ENCODE results near the gene SYNGAP1.

SYNGAP1 gene

GRCh38 chr6:33405386-33405940 lies 14.4 kb upstream of the SYNGAP1 start:
- no peak for DNase-seq

GRCh38 chr6:33406126-33406525 lies 13.7 kb upstream of the SYNGAP1 start:
- DNase-seq: no peak

GRCh38 chr6:33407132-33407718 lies 12.6 kb upstream of the SYNGAP1 start:
- DNase-seq: no peak

- peak; percentile 98 for DNase-seq
Observed at GRCh38 chr6:33410050-33410710, 9.7 kb upstream of the SYNGAP1 start.

- peak; percentile 89 for DNase-seq
Observed at GRCh38 chr6:33410711-33411631, 8.9 kb upstream of the SYNGAP1 start, which contains the start of gene PHF1. TSS of gene PHF1 (plus strand) at chr6:33411014. CDS start at chr6:33412264, 1,250 bp downstream.

- no peak for DNase-seq
Observed at GRCh38 chr6:33411632-33412005, 8.2 kb upstream of the SYNGAP1 start.

- DNase-seq: no peak
Observed at GRCh38 chr6:33412140-33413009, 7.5 kb upstream of the SYNGAP1 start.

- no peak for DNase-seq
Observed at GRCh38 chr6:33413241-33414120, 6.4 kb upstream of the SYNGAP1 start.

GRCh38 chr6:33414592-33415271 lies 5.1 kb upstream of the SYNGAP1 start:
- no peak for DNase-seq

- no peak for DNase-seq
Observed at GRCh38 chr6:33415831-33416230, 4.0 kb upstream of the SYNGAP1 start.

GRCh38 chr6:33416386-33417127 lies 3.3 kb upstream of the SYNGAP1 start:
- no peak for DNase-seq

GRCh38 chr6:33417128-33417902 lies 2.5 kb upstream of the SYNGAP1 start:
- no peak for DNase-seq

GRCh38 chr6:33417903-33418689 lies 1.8 kb upstream of the SYNGAP1 start, which contains the start of gene CUTA:
TSS of gene CUTA (minus strand) at chr6:33418107. CDS start at chr6:33418000, 107 bp downstream.
- DNase-seq: peak; percentile 99

GRCh38 chr6:33418690-33419291 lies 1.1 kb upstream of the SYNGAP1 start:
- DNase-seq: no peak

GRCh38 chr6:33420491-33421343 lies 852 bp downstream of the SYNGAP1 start:
- DNase-seq: no peak

GRCh38 chr6:33421344-33421643 lies 1.4 kb downstream of the SYNGAP1 start:
- DNase-seq: no peak

GRCh38 chr6:33423777-33424176 lies 3.9 kb downstream of the SYNGAP1 start:
- no peak for DNase-seq

All from NCI-H510A (cell line).